ENCODE measurements around the gene UGGT1. TPM values are rescaled to one million over a fixed set of nuclear protein-coding genes. Genes with fewer than 3 reads are reported as not detected.
"Not testable (repeated sequence)": the region's sequence is repeated elsewhere in the genome, so short reads cannot be mapped to it uniquely, and the experiment has no call there.

The UGGT1 gene
- polyA plus RNA-seq, 4 donors = 3.8 to 24.9 (median 12.8) TPM

- peaks cover 0 to 11% (median 0%) of the 10 kb centered on the region in 3 donors for H3K4me1 ChIP-seq (ENCODE audit: control insufficient read depth in 3 of 3, insufficient read depth in 2 of 3, low read depth in 1 of 3, low read length in 2 of 3)
- H3K4me3 ChIP-seq (ENCODE audit: low read depth in 1 of 3, low read length in 3 of 3) = no peak overlapping the region
- WGBS, 3 donors = 79 to 89% (median 89%) methylated on average over 6 of the region's 6 CpGs
- no peak for FAIRE-seq
- DNase-seq = no peak
- H3K27me3 ChIP-seq (ENCODE audit: control insufficient read depth in 3 of 3, insufficient read depth in 3 of 3, low read length in 3 of 3) = no peaks in the 10 kb centered on the region
- H3K9me3 ChIP-seq (ENCODE audit: control insufficient read depth in 2 of 2, insufficient read depth in 1 of 2, low read depth in 1 of 2, low read length in 1 of 2) = no peaks in the 10 kb centered on the region
- H3K36me3 ChIP-seq (ENCODE audit: control insufficient read depth in 3 of 3, insufficient read depth in 2 of 3, low read depth in 1 of 3, low read length in 3 of 3) = peaks cover 20 to 44% (median 27%) of the 10 kb centered on the region in 3 donors
- no peak overlapping the region for H3K27ac ChIP-seq (ENCODE audit: low read depth in 1 of 3, low read length in 2 of 3)
Measured at GRCh38 chr2:128170776-128171175, 79.8 kb downstream of the UGGT1 start.

GRCh38 chr2:128172191-128172590, 81.2 kb downstream of the UGGT1 start:
- Histone ChIP-seq H3K9me3 (ENCODE audit: control insufficient read depth in 2 of 2, insufficient read depth in 1 of 2, low read depth in 1 of 2, low read length in 1 of 2) (no peaks in the 10 kb centered on the region), H3K27ac (ENCODE audit: low read depth in 1 of 3, low read length in 2 of 3) (no peak overlapping the region)
- FAIRE-seq = no peak

GRCh38 chr2:128174067-128174466, 83.1 kb downstream of the UGGT1 start:
- not testable (repeated sequence) for H3K27ac ChIP-seq (ENCODE audit: low read depth in 1 of 3, low read length in 2 of 3); H3K4me3 ChIP-seq (ENCODE audit: low read depth in 1 of 3, low read length in 3 of 3); DNase-seq; FAIRE-seq; H3K27me3 ChIP-seq (ENCODE audit: control insufficient read depth in 3 of 3, insufficient read depth in 3 of 3, low read length in 3 of 3); H3K9me3 ChIP-seq (ENCODE audit: control insufficient read depth in 2 of 2, insufficient read depth in 1 of 2, low read depth in 1 of 2, low read length in 1 of 2)
- WGBS, 3 donors = 85 to 89% (median 88%) methylated on average over 4 of the region's 4 CpGs
- peaks cover 22 to 38% (median 37%) of the 10 kb centered on the region in 3 donors for H3K36me3 ChIP-seq (ENCODE audit: control insufficient read depth in 3 of 3, insufficient read depth in 2 of 3, low read depth in 1 of 3, low read length in 3 of 3)
- peaks cover 0 to 11% (median 0%) of the 10 kb centered on the region in 3 donors for H3K4me1 ChIP-seq (ENCODE audit: control insufficient read depth in 3 of 3, insufficient read depth in 2 of 3, low read depth in 1 of 3, low read length in 2 of 3)

More at GRCh38 chr2:128172191-128172590, 81.2 kb downstream of the UGGT1 start:
- no peak for DNase-seq
- Histone ChIP-seq H3K36me3 (ENCODE audit: control insufficient read depth in 3 of 3, insufficient read depth in 2 of 3, low read depth in 1 of 3, low read length in 3 of 3) (peaks cover 18 to 35% (median 34%) of the 10 kb centered on the region in 3 donors), H3K27me3 (ENCODE audit: control insufficient read depth in 3 of 3, insufficient read depth in 3 of 3, low read length in 3 of 3) (no peaks in the 10 kb centered on the region), H3K4me3 (ENCODE audit: low read depth in 1 of 3, low read length in 3 of 3) (no peak overlapping the region), H3K4me1 (ENCODE audit: control insufficient read depth in 3 of 3, insufficient read depth in 2 of 3, low read depth in 1 of 3, low read length in 2 of 3) (peaks cover 0 to 11% (median 0%) of the 10 kb centered on the region in 3 donors)
- 89 to 92% (median 91%) methylated on average over 5 of the region's 5 CpGs for WGBS, 3 donors

GRCh38 chr2:128177315-128177714, 86.3 kb downstream of the UGGT1 start:
- Histone ChIP-seq H3K27ac (ENCODE audit: low read depth in 1 of 3, low read length in 2 of 3) (no peak overlapping the region), H3K4me3 (ENCODE audit: low read depth in 1 of 3, low read length in 3 of 3) (no peak overlapping the region), H3K27me3 (ENCODE audit: control insufficient read depth in 3 of 3, insufficient read depth in 3 of 3, low read length in 3 of 3) (no peaks in the 10 kb centered on the region), H3K4me1 (ENCODE audit: control insufficient read depth in 3 of 3, insufficient read depth in 2 of 3, low read depth in 1 of 3, low read length in 2 of 3) (no peaks in the 10 kb centered on the region), H3K36me3 (ENCODE audit: control insufficient read depth in 3 of 3, insufficient read depth in 2 of 3, low read depth in 1 of 3, low read length in 3 of 3) (peaks cover 21 to 33% (median 30%) of the 10 kb centered on the region in 3 donors), H3K9me3 (ENCODE audit: control insufficient read depth in 2 of 2, insufficient read depth in 1 of 2, low read depth in 1 of 2, low read length in 1 of 2) (no peaks in the 10 kb centered on the region)
- DNase-seq (no peak), FAIRE-seq (no peak)
- 95 to 98% (median 95%) methylated on average over 3 of the region's 3 CpGs for WGBS, 3 donors

- no peaks in the 10 kb centered on the region for H3K4me1 ChIP-seq (ENCODE audit: control insufficient read depth in 3 of 3, insufficient read depth in 2 of 3, low read depth in 1 of 3, low read length in 2 of 3)
- H3K27me3 ChIP-seq (ENCODE audit: control insufficient read depth in 3 of 3, insufficient read depth in 3 of 3, low read length in 3 of 3) = no peaks in the 10 kb centered on the region
- no peak for DNase-seq
- H3K36me3 ChIP-seq (ENCODE audit: control insufficient read depth in 3 of 3, insufficient read depth in 2 of 3, low read depth in 1 of 3, low read length in 3 of 3) = peaks cover 23 to 33% (median 30%) of the 10 kb centered on the region in 3 donors
- H3K4me3 ChIP-seq (ENCODE audit: low read depth in 1 of 3, low read length in 3 of 3) = no peak overlapping the region
- H3K9me3 ChIP-seq (ENCODE audit: control insufficient read depth in 2 of 2, insufficient read depth in 1 of 2, low read depth in 1 of 2, low read length in 1 of 2) = no peaks in the 10 kb centered on the region
- WGBS, 3 donors = 81 to 92% (median 86%) methylated on average over 8 of the region's 8 CpGs
- no peak overlapping the region for H3K27ac ChIP-seq (ENCODE audit: low read depth in 1 of 3, low read length in 2 of 3)
- FAIRE-seq = no peak
Measured at GRCh38 chr2:128178149-128178649, 87.2 kb downstream of the UGGT1 start.

GRCh38 chr2:128178650-128179460, 87.9 kb downstream of the UGGT1 start:
- FAIRE-seq (no peak), DNase-seq (peak; percentile 68 to 70)
- Histone ChIP-seq H3K4me3 (ENCODE audit: low read depth in 1 of 3, low read length in 3 of 3) (no peak overlapping the region), H3K36me3 (ENCODE audit: control insufficient read depth in 3 of 3, insufficient read depth in 2 of 3, low read depth in 1 of 3, low read length in 3 of 3) (peaks cover 23 to 30% (median 30%) of the 10 kb centered on the region in 3 donors), H3K27ac (ENCODE audit: low read depth in 1 of 3, low read length in 2 of 3) (no peak overlapping the region), H3K27me3 (ENCODE audit: control insufficient read depth in 3 of 3, insufficient read depth in 3 of 3, low read length in 3 of 3) (no peaks in the 10 kb centered on the region), H3K4me1 (ENCODE audit: control insufficient read depth in 3 of 3, insufficient read depth in 2 of 3, low read depth in 1 of 3, low read length in 2 of 3) (no peaks in the 10 kb centered on the region), H3K9me3 (ENCODE audit: control insufficient read depth in 2 of 2, insufficient read depth in 1 of 2, low read depth in 1 of 2, low read length in 1 of 2) (no peaks in the 10 kb centered on the region)
- 51 to 59% (median 57%) methylated on average over 9 of the region's 9 CpGs for WGBS, 3 donors

- H3K4me3 ChIP-seq (ENCODE audit: low read depth in 1 of 3, low read length in 3 of 3) = no peak overlapping the region
- no peaks in the 10 kb centered on the region for H3K4me1 ChIP-seq (ENCODE audit: control insufficient read depth in 3 of 3, insufficient read depth in 2 of 3, low read depth in 1 of 3, low read length in 2 of 3)
- H3K27me3 ChIP-seq (ENCODE audit: control insufficient read depth in 3 of 3, insufficient read depth in 3 of 3, low read length in 3 of 3) = no peaks in the 10 kb centered on the region
- peaks cover 23 to 29% (median 27%) of the 10 kb centered on the region in 3 donors for H3K36me3 ChIP-seq (ENCODE audit: control insufficient read depth in 3 of 3, insufficient read depth in 2 of 3, low read depth in 1 of 3, low read length in 3 of 3)
- 85 to 92% (median 89%) methylated on average over 4 of the region's 4 CpGs for WGBS, 3 donors
- FAIRE-seq (no peak), DNase-seq (no peak)
- H3K9me3 ChIP-seq (ENCODE audit: control insufficient read depth in 2 of 2, insufficient read depth in 1 of 2, low read depth in 1 of 2, low read length in 1 of 2) = no peaks in the 10 kb centered on the region
- H3K27ac ChIP-seq (ENCODE audit: low read depth in 1 of 3, low read length in 2 of 3) = no peak overlapping the region
Measured at GRCh38 chr2:128179461-128179755, 88.4 kb downstream of the UGGT1 start.

- Histone ChIP-seq H3K4me3 (ENCODE audit: low read depth in 1 of 3, low read length in 3 of 3) (no peak overlapping the region), H3K27ac (ENCODE audit: low read depth in 1 of 3, low read length in 2 of 3) (no peak overlapping the region), H3K4me1 (ENCODE audit: control insufficient read depth in 3 of 3, insufficient read depth in 2 of 3, low read depth in 1 of 3, low read length in 2 of 3) (no peaks in the 10 kb centered on the region), H3K36me3 (ENCODE audit: control insufficient read depth in 3 of 3, insufficient read depth in 2 of 3, low read depth in 1 of 3, low read length in 3 of 3) (peaks cover 23 to 30% (median 24%) of the 10 kb centered on the region in 3 donors), H3K27me3 (ENCODE audit: control insufficient read depth in 3 of 3, insufficient read depth in 3 of 3, low read length in 3 of 3) (no peaks in the 10 kb centered on the region), H3K9me3 (ENCODE audit: control insufficient read depth in 2 of 2, insufficient read depth in 1 of 2, low read depth in 1 of 2, low read length in 1 of 2) (no peaks in the 10 kb centered on the region)
- 77 to 93% (median 90%) methylated on average over 4 of the region's 4 CpGs for WGBS, 3 donors
- FAIRE-seq = no peak
- no peak for DNase-seq
Measured at GRCh38 chr2:128180031-128180430, 89.0 kb downstream of the UGGT1 start.
